ENCODE measurements around the gene ANKRD18B.
"Not testable (repeated sequence)": the region's sequence is repeated elsewhere in the genome, so short reads cannot be mapped to it uniquely, and the experiment has no call there.

The ANKRD18B gene

DNA sequence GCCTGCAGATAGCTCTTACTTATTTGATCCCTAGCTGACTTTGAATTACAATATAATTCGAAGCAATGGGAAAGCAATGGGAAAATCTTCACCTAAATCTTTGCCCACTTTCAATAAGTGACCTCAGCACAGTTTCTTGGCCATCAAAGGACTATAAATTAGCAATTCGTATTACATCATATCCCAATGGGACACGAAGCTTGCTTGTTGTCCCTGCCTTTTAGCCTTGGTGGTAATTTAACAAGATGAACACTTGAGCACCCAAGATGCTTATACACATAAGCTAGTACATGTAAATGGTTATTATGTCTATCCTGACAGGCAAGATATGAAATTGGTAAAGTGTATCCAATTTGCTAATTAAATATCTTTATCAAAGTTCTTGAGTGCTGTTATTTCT is 9.9 kb downstream of the ANKRD18B start:
- not testable (repeated sequence) for DNase-seq (ENCODE audit: low spot score)

- DNase-seq (ENCODE audit: low spot score), result no peak
Measured at GRCh38 chr9:33535541-33535940, 11.5 kb downstream of the ANKRD18B start.

GRCh38 chr9:33543463-33543862 is 19.4 kb downstream of the ANKRD18B start:
- DNase-seq (ENCODE audit: low spot score), result not testable (repeated sequence)

DNA sequence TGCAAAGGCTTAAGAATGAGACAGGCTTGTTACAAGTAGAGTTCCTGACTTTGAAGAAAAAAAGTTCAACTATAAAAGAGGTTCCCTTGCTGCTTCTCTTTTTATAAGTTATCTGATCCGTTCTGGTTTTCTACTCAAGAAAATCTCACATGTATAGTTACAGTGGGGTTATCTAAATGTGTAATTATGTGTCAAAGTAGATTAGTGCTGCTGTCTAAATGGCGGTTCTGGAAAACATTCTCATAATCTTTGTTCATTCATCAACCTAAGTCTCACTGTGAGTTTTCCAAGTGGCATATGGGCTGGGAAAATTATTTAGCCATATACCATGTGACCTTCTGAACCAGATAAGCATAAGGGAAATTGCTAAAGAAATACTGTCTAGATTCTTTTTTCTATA is 21.7 kb downstream of the ANKRD18B start:
- not testable (repeated sequence) for DNase-seq (ENCODE audit: low spot score)

DNA sequence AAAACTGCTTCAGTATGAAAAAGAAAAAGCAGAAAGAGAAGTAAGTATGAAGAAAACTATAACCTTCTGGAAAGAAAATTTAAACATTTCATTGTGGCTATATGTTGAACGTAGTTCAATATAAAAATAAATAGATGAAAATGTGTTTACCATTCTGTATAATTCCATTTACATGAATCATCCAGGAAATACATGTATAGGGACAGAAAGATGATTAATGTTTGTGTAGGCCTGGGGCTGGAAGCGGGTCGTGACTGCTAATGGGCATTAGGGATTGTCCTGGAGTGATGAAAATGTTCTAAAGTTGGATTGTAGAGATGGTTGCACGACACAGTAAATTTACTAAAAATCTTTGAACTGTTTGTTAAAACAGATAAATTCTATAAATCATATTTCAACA is 24.8 kb downstream of the ANKRD18B start:
- not testable (repeated sequence) for DNase-seq (ENCODE audit: low spot score)

GRCh38 chr9:33549418-33549817 is 25.4 kb downstream of the ANKRD18B start:
- not testable (repeated sequence) for DNase-seq (ENCODE audit: low spot score)

DNA sequence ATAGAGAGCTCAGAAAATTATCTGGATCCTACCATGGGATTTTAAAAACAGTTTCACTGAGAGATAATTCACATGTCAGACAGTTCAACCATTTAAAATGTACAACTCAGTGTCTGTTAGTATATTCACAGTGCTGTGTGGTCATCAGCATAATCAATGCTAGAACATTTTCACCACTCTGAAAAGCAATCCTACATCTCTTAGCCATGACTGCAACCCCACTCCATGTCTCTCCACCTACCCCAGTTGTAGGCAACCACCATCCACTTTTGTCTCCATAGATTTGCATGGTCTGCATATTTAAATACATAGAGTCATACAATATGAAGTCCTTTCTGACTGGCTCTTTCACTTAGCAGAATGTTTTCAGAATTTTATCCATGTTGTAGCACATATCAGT is 27.1 kb downstream of the ANKRD18B start:
- DNase-seq (ENCODE audit: low spot score), result not testable (repeated sequence)

DNA sequence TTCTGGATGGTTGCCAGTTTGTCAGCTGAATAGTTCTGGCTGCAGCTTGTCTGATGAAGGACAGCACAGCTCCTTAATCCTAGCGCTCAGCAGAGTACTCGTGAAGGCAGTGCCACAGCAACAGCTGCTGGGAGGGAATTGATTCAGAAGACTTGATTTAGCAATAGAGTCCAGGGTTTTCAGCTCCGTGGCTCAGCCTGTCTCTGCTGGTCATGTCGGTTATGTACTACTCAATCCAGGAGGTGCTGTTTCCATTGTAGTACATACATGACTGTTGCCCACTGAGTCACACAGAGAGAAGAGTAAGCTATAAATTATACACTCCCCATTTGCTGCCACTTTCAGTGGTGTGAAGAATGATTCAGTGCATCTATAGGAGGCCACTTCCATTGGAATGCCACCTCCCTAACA is 28.3 kb downstream of the ANKRD18B start:
- DNase-seq (ENCODE audit: low spot score), result not testable (repeated sequence)

- not testable (repeated sequence) for DNase-seq (ENCODE audit: low spot score)
Measured at GRCh38 chr9:33560217-33560616, 36.2 kb downstream of the ANKRD18B start.

GRCh38 chr9:33562196-33562595 is 38.1 kb downstream of the ANKRD18B start:
- DNase-seq (ENCODE audit: low spot score), result not testable (repeated sequence)

DNA sequence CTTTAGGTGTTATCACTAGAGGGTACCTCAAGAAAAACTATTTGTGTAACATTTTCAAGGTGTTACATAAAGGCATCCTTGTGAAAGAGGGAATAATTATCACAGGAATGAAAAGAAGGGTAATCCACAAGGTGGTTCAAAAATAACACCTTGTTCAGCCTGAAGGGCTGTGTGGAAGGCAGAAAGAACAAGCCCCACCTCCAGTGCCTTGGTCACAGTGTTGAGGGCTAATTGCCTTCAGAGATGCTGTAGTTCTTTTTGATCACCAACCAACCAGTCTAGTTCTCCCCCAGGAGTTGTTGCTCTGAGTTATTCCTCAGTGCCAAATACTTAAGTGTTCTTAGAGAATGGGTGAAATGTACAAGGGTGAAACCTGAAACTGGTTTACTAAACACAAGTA is 43.7 kb downstream of the ANKRD18B start:
- not testable (repeated sequence) for DNase-seq (ENCODE audit: low spot score)

DNA sequence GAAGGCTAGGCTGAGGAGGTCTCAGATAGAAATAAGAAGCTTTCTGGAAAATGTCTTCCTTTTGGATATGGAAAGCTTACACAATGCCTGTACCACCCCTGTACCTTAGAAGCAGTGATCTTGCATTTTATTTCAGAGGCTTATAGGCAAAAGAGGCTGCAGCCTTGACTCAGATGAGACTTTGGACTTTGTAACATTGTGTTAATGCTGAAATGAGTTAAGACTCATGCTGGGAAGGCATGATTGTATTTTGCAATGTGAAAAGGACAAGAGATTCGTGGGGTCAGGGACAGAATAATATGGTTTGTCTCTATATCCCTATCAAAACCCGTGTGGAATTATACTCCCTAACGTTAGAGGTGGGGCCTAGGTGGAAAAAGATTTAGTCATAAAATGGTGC is 53.7 kb downstream of the ANKRD18B start:
- DNase-seq (ENCODE audit: low spot score), result not testable (repeated sequence)

GRCh38 chr9:33579996-33580395 is 55.9 kb downstream of the ANKRD18B start:
- not testable (repeated sequence) for DNase-seq (ENCODE audit: low spot score)

GRCh38 chr9:33582686-33583085 is 58.6 kb downstream of the ANKRD18B start:
- DNase-seq (ENCODE audit: low spot score), result not testable (repeated sequence)

DNA sequence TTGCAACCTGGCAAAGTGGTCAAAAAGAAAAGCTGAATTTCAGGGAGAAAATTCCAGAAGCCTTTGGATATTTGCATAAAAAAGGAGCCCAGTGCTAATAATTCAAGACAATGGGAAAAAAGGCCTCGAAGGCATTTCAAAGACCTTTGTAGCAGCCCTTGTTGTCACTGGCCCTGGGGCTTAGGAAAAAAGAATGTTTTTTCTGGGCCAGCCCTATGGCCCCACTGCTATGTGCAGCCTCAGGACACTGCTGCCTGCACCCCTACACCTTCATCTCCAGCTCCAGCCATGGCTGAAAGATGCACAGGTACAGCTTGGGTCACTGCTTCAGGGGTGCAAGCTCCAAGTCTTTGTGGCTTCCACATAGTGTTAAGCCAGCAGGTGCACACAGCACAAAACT is 62.1 kb downstream of the ANKRD18B start:
- not testable (repeated sequence) for DNase-seq (ENCODE audit: low spot score)

- not testable (repeated sequence) for DNase-seq (ENCODE audit: low spot score)
Measured at GRCh38 chr9:33587799-33588198, 63.7 kb downstream of the ANKRD18B start.

GRCh38 chr9:33588876-33589275 is 64.8 kb downstream of the ANKRD18B start:
- not testable (repeated sequence) for DNase-seq (ENCODE audit: low spot score)

DNA sequence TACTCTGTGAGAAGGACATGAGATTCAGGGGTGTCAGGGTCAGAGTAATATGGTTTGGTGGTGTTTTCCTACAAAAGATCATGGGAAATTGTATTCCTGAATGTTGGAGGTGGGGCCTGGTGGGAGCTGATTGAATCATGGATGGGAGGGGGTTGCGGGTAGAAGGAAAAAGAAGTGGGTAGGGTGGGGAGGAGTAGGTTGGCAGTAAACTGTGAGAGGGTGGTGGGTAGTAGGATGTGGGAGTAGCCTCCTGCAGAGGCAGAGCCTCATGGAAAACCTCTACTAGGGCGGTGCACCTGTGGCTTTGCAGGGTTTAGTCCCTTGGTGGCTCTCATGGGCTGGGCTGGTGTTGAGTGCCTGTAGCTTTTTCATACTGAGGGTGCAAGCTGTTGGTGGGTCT is 66.8 kb downstream of the ANKRD18B start:
- DNase-seq (ENCODE audit: low spot score), result not testable (repeated sequence)

- not testable (repeated sequence) for DNase-seq (ENCODE audit: low spot score)
Measured at GRCh38 chr9:33596974-33597373, 72.9 kb downstream of the ANKRD18B start.

- DNase-seq (ENCODE audit: low spot score), result not testable (repeated sequence)
Measured at GRCh38 chr9:33597386-33597785, 73.3 kb downstream of the ANKRD18B start.

DNA sequence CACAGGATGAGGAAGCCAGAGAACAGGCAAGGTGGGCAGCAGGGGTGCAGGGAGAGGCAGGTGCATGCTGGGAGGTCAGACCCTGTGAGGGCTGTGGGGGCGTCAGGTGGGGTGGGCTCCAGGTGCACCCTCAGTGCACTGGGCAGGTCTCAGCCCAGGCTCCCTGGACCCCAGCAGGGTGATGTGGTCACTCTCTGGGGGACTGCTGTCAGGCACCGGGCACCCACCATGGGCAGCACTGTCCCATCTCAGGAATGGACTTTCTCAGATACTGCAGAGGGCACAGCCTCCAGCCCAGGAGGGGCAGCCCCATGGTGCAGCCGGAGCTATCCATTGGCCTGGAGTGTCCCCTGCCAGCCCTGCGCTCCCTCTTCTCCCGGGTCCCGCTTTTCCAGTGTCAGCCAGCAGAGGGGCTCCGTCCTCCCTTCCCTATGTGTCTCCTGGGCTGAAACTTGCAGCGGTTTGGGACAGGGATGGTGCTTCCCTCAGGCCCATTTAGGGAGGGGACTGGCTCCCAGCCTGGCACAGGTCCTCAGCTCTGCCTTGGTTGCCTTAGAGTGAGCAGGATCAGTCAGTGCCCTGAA is 74.8 kb downstream of the ANKRD18B start:
- DNase-seq (ENCODE audit: low spot score), result not testable (repeated sequence)

DNA sequence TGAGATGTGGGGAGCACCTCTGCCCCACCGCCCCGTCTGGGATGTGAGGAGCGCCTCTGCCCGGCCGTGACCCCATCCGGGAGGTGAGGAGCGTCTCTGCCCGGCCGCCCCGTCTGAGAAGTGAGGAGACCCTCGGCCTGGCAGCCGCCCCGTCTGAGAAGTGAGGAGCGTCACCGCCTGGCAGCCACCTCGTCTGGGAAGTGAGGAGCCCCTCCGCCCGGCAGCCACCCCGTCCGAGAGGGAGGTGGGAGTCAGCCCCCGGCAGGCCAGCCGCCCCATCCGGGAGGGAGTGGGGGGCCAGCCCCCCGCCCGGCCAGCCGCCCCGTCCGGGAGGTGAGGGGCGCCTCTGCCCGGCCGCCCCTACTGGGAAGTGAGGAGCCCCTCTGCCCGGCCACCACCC is 76.9 kb downstream of the ANKRD18B start:
- not testable (repeated sequence) for DNase-seq (ENCODE audit: low spot score)

GRCh38 chr9:33604249-33604648 is 80.2 kb downstream of the ANKRD18B start:
- not testable (repeated sequence) for DNase-seq (ENCODE audit: low spot score)

- DNase-seq (ENCODE audit: low spot score), result not testable (repeated sequence)
Measured at GRCh38 chr9:33604936-33605335, 80.9 kb downstream of the ANKRD18B start.
